ENCODE measurements around the gene BNIP2. TPM values are rescaled to one million over a fixed set of nuclear protein-coding genes. Genes with fewer than 3 reads are reported as not detected.
"Not testable (repeated sequence)": the region's sequence is repeated elsewhere in the genome, so short reads cannot be mapped to it uniquely, and the experiment has no call there.

The BNIP2 gene
- total RNA-seq, 4 donors from 2014 or later: 84.3 to 147 (median 123) TPM

DNA sequence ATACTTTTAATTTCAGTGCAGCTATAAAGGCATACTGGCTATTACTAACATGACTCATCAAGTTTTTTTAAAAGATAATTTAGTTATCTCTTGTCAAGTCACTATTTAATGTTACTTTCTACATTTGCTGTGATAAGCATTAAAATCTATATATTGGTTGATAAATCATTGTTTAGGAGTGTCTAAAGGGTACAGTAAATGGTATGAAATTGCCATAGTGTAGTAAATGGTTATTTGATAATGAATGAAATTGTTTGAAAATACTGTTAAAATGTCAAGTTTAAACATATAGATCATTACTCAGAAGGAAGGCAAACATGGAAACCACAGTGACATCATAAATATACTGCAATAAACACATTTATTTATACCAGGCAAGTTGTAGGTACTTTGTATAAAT, 13.2 kb upstream of the BNIP2 start:
- H3K4me3 ChIP-seq (ENCODE audit: low read depth, poor library complexity, severe bottlenecking): no peak overlapping the region
- TF ChIP-seq, protein P1, sequence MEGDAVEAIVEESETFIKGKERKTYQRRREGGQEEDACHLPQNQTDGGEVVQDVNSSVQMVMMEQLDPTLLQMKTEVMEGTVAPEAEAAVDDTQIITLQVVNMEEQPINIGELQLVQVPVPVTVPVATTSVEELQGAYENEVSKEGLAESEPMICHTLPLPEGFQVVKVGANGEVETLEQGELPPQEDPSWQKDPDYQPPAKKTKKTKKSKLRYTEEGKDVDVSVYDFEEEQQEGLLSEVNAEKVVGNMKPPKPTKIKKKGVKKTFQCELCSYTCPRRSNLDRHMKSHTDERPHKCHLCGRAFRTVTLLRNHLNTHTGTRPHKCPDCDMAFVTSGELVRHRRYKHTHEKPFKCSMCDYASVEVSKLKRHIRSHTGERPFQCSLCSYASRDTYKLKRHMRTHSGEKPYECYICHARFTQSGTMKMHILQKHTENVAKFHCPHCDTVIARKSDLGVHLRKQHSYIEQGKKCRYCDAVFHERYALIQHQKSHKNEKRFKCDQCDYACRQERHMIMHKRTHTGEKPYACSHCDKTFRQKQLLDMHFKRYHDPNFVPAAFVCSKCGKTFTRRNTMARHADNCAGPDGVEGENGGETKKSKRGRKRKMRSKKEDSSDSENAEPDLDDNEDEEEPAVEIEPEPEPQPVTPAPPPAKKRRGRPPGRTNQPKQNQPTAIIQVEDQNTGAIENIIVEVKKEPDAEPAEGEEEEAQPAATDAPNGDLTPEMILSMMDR (IDR thresholded peaks at IDR 0.05): no peak
- no peak for TF ChIP-seq POLR2A (IDR thresholded peaks at IDR 0.05)
- no peak for DNase-seq (ENCODE audit: low spot score in 2 of 2)
- intact Hi-C loops (cut with DNase I; ENCODE audit: low total_unique reads): no loop called here

- TF ChIP-seq POLR2A (IDR thresholded peaks at IDR 0.05): no peak
- intact Hi-C loops (cut with DNase I; ENCODE audit: low total_unique reads): no loop called here
- 64 to 76% methylated on average over 4 of the region's 4 CpGs for WGBS, 2 donors
- no peak for DNase-seq (ENCODE audit: low spot score in 2 of 2)
- H3K4me3 ChIP-seq (ENCODE audit: low read depth, poor library complexity, severe bottlenecking): no peak overlapping the region
These were observed 12.8 kb upstream of the BNIP2 start for GRCh38 chr15:59701880-59702279.

DNA sequence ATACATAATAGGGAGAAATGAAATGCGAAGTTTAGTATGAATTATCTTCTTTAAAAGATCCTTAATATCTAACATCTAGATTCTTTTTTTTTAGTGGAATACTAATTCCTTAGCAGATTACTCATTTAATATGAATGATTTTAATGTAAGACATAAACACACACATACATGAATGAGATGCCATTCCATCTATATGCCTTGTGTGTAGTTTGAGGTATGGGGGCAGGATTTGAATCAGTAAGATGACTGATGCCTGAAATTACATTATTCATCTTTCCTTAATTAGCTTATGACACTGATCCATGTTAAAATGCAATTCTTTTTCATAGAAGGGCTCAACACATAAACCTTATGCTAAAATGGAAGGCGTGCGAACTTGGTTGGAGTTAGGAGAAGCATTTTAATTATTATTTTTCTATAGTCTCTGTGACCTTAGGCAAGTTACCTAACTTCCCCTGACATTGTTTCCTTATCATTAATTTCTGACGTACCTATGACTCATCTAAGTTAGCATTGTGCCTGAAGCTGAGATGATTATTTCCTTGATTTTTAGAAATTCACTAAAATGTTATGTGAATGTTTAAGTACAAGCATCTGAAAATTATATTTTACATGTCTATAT, 10.8 kb upstream of the BNIP2 start:
- no peak for DNase-seq (ENCODE audit: low spot score in 2 of 2)
- intact Hi-C loops (cut with DNase I; ENCODE audit: low total_unique reads): no loop called here
- WGBS, 2 donors: 47 to 62% methylated on average over 4 of the region's 4 CpGs
- TF ChIP-seq, protein P1 (IDR thresholded peaks at IDR 0.05): no peak
- no peak for TF ChIP-seq POLR2A (IDR thresholded peaks at IDR 0.05)
- H3K4me3 ChIP-seq (ENCODE audit: low read depth, poor library complexity, severe bottlenecking): no peak overlapping the region

DNA sequence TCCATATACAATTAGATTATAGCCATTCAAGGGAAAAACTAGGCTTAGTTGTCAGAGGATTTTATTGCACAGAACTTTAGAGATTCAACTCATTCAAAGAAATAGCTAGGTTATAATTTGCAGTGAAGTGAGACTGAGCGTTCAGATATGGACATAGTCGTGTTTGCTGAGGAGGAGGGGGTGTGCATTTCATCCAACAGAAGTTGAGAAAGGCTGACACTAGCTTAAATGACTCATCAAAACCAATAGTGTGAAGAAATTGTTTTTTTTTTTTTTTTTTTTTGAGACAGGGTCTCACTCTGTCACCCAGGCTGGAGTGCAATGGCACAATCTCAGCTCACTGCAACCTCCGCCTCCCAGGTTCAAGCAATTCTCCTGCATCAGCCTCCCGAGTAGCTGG, 8.9 kb upstream of the BNIP2 start:
- DNase-seq (ENCODE audit: low spot score in 2 of 2); H3K4me3 ChIP-seq (ENCODE audit: low read depth, poor library complexity, severe bottlenecking); intact Hi-C loops (cut with DNase I; ENCODE audit: low total_unique reads): not testable (repeated sequence)
- 81 to 91% methylated on average over 4 of the region's 4 CpGs for WGBS, 2 donors

GRCh38 chr15:59696332-59696731, 7.2 kb upstream of the BNIP2 start:
- no peak overlapping the region for H3K4me3 ChIP-seq (ENCODE audit: low read depth, poor library complexity, severe bottlenecking)
- no peak for TF ChIP-seq POLR2A (IDR thresholded peaks at IDR 0.05)
- TF ChIP-seq, protein P1 (IDR thresholded peaks at IDR 0.05): no peak
- intact Hi-C loops (cut with DNase I; ENCODE audit: low total_unique reads): no loop called here
- DNase-seq (ENCODE audit: low spot score in 2 of 2): no peak
- WGBS, 2 donors: 80 to 82% methylated on average over 4 of the region's 4 CpGs

DNA sequence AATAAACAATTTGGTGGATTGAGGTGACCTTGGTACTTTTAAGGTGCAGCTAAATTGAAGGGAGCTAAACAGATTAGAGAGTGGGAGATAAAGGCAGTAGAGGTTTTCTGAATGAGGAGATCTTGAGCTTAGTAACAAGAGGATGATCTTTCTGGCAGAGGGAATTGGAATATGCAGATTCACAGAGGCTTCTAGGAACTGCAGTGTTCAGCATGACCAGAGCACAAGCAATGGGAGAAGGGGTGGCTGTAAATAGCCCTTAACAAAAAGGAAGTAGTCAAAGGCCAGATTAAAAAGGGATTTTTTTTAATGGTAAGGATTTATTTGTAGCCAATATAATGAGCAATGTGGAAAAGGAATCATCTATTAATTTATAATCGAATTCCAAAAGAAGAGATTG, 5.7 kb upstream of the BNIP2 start:
- no peak for DNase-seq (ENCODE audit: low spot score in 2 of 2)
- intact Hi-C loops (cut with DNase I; ENCODE audit: low total_unique reads): no loop called here

More for the DNA sequence above, 5.7 kb upstream of the BNIP2 start:
- H3K4me3 ChIP-seq (ENCODE audit: low read depth, poor library complexity, severe bottlenecking): no peak overlapping the region
- TF ChIP-seq, protein P1 (IDR thresholded peaks at IDR 0.05): no peak
- TF ChIP-seq POLR2A (IDR thresholded peaks at IDR 0.05): no peak
- WGBS, 2 donors: 92 to 95% methylated on average over 1 of the region's 1 CpG
